ENCODE measurements around the gene BTG2. TPM values are rescaled to one million over a fixed set of nuclear protein-coding genes. Genes with fewer than 3 reads are reported as not detected.
"Not testable (repeated sequence)": the region's sequence is repeated elsewhere in the genome, so short reads cannot be mapped to it uniquely, and the experiment has no call there.

BTG2 gene
- total RNA-seq, 3 donors from 2014 or later, result 82.7 to 271 (median 102) TPM

DNA sequence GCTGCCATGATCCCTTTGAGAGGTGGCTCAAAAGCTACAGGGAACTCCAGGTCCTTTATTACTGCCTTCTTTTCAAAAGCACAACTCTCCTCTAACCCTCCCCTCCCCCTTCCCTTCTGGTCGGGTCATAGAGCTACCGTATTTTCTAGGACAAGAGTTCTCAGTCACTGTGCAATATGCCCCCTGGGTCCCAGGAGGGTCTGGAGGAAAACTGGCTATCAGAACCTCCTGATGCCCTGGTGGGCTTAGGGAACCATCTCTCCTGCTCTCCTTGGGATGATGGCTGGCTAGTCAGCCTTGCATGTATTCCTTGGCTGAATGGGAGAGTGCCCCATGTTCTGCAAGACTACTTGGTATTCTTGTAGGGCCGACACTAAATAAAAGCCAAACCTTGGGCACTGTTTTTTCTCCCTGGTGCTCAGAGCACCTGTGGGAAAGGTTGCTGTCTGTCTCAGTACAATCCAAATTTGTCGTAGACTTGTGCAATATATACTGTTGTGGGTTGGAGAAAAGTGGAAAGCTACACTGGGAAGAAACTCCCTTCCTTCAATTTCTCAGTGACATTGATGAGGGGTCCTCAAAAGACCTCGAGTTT lies 3.1 kb downstream of the BTG2 start:
- Histone ChIP-seq H3K9me3 (no peaks in the 10 kb centered on the region), H3K27ac (peak overlapping the region; percentile 62 to 98), H3K36me3 (no peaks in the 10 kb centered on the region), H3K4me3 (peak overlapping the region; percentile 73 to 100 (median 85)), H3K4me1 (peaks cover 0 to 16% of the 10 kb centered on the region in 2 donors), H3K27me3 (no peaks in the 10 kb centered on the region)
- intact Hi-C loops (cut with DNase I; ENCODE audit: low total_unique reads), result no loop called here
- TF ChIP-seq POLR2AphosphoS5 (IDR thresholded peaks at IDR 0.05) (peak in 2 of 3 donors; percentile 18 to 62), POLR2A (IDR thresholded peaks at IDR 0.05) (no peak)
- TF ChIP-seq, protein P1, sequence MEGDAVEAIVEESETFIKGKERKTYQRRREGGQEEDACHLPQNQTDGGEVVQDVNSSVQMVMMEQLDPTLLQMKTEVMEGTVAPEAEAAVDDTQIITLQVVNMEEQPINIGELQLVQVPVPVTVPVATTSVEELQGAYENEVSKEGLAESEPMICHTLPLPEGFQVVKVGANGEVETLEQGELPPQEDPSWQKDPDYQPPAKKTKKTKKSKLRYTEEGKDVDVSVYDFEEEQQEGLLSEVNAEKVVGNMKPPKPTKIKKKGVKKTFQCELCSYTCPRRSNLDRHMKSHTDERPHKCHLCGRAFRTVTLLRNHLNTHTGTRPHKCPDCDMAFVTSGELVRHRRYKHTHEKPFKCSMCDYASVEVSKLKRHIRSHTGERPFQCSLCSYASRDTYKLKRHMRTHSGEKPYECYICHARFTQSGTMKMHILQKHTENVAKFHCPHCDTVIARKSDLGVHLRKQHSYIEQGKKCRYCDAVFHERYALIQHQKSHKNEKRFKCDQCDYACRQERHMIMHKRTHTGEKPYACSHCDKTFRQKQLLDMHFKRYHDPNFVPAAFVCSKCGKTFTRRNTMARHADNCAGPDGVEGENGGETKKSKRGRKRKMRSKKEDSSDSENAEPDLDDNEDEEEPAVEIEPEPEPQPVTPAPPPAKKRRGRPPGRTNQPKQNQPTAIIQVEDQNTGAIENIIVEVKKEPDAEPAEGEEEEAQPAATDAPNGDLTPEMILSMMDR (IDR thresholded peaks at IDR 0.05), result no peak
- no peak for DNase-seq (ENCODE audit: low spot score in 2 of 2)

DNA sequence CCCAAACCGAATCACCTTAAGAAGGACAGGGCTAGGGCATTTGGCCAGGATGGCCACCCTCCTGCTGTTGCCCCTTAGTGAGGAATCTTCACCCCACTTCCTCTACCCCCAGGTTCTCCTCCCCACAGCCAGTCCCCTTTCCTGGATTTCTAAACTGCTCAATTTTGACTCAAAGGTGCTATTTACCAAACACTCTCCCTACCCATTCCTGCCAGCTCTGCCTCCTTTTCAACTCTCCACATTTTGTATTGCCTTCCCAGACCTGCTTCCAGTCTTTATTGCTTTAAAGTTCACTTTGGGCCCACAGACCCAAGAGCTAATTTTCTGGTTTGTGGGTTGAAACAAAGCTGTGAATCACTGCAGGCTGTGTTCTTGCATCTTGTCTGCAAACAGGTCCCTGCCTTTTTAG lies 3.6 kb downstream of the BTG2 start:
- intact Hi-C loops (cut with DNase I; ENCODE audit: low total_unique reads), result no loop called here
- Histone ChIP-seq H3K4me1 (peaks cover 0 to 16% of the 10 kb centered on the region in 2 donors), H3K9me3 (no peaks in the 10 kb centered on the region), H3K4me3 (peak overlapping the region; percentile 73 to 100 (median 85)), H3K36me3 (no peaks in the 10 kb centered on the region), H3K27me3 (no peaks in the 10 kb centered on the region), H3K27ac (peak overlapping the region; percentile 62 to 98)
- DNase-seq (ENCODE audit: low spot score in 2 of 2), result no peak
- TF ChIP-seq POLR2A (IDR thresholded peaks at IDR 0.05) (no peak), POLR2AphosphoS5 (IDR thresholded peaks at IDR 0.05) (peak in 1 of 3 donors; percentile 4)

DNA sequence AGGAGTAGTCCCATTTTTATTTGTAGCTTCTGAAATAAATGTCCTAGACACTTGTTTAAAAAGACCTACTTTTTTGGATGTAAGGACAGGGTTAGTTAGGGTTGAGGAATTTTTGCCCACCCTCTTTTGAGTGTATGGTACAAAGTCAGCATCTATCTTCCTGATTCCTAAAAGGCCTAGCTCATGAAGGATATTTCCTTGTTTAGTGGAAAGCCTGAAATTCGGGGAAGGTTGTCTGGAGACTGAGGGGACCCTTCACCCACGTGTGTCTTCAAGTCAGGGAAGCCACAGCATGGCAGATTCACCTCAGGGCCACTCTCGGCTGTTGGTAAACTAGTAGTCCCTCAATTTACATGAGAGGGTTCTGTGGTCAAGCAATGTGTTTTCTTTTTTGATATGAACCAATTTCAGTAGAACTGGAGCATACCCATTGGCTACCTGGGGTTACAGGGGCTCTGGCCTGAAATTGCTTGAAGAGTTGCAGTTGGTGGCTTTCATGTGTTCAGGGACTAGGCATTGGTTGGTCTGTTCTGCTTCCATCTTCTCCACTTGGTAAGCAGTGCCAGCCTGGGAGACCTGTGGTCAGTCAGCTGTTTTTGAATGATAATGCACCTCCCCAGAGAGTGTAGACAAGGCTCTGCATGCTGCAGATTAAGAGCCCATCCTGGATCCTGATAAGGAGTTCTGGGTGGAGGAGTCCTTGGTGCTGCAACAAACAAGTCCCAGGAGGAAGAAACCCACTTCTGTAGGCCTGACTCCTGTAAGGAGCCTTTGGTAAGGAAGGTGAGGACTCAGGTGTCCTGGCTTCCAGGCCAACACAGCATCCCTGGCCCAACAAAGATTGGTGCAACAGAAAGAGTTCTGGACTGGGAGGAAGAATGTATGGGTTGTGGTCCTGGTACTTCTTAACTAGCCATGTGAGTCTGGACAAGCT lies 6.3 kb downstream of the BTG2 start:
- no peak overlapping the region for H3K4me3 ChIP-seq

DNA sequence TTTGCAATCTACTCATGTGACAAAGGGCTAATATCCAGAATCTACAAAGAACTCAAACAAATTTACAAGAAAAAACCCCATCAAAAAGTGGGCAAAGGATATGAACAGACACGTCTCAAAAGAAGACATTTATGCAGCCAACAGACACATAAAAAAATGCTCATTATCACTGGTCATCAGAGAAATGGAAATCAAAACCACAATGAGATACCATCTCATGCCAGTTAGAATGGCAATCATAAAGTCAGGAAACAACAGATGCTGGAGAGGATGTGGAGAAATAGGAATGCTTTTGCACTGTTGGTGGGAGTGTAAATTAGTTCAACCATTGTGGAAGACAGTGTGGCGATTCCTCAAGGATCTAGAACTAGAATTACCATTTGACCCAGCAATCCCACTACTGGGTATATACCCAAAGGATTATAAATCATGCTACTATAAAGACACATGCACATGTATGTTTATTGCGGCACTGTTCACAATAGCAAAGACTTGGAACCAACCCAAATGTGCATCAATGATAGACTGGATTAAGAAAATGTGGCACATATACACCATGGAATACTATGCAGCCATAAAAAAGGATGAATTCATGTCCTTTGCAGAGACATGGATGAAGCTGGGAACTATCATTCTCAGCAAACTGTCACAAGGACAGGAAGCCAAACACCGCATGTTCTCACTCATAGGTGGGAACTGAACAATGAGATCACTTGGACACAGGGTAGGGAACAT lies 8.9 kb downstream of the BTG2 start:
- H3K4me3 ChIP-seq; H3K4me1 ChIP-seq; intact Hi-C loops (cut with DNase I; ENCODE audit: low total_unique reads): not testable (repeated sequence)

More for the DNA sequence above, 6.3 kb downstream of the BTG2 start:
- no peak for TF ChIP-seq POLR2AphosphoS5 (IDR thresholded peaks at IDR 0.05)
- TF ChIP-seq POLR2A (IDR thresholded peaks at IDR 0.05), result no peak
- TF ChIP-seq, protein P1 (IDR thresholded peaks at IDR 0.05), result no peak
- Histone ChIP-seq H3K27me3 (no peaks in the 10 kb centered on the region), H3K4me1 (peaks cover 0 to 20% of the 10 kb centered on the region in 2 donors), H3K27ac (peak overlapping the region; percentile 23 to 26), H3K36me3 (no peaks in the 10 kb centered on the region), H3K9me3 (no peaks in the 10 kb centered on the region)
- no peak for DNase-seq (ENCODE audit: low spot score in 2 of 2)
- intact Hi-C loops (cut with DNase I; ENCODE audit: low total_unique reads), result no loop called here

DNA sequence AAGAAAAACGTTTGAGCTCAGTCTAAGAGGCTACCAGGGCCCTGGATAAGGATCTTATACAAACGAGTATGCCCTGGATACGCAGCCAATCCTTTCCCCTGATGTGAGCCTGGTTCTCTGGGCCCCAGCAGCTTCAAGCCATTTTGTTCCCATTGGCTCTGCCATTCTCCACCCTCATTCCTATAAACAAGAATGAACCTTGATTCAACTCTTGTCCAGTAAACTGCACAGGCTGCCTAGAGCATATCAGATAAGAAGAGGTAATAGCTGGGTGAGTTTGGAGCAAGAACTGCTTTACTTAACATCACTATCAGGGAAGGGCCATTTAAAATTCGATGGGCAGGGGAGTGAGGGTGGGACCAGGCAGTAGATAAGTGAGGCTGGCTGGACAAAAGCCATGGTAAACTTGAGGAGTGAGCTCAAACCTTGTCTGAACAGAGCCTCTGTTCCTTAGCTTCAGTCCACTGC lies 11.3 kb downstream of the BTG2 start:
- Histone ChIP-seq H3K27ac (peak overlapping the region; percentile 78), H3K27me3 (no peaks in the 10 kb centered on the region), H3K4me3 (no peak overlapping the region), H3K9me3 (no peaks in the 10 kb centered on the region), H3K4me1 (peaks cover 2 to 8% of the 10 kb centered on the region in 2 donors), H3K36me3 (no peaks in the 10 kb centered on the region)
- peak; percentile 62 to 74 for DNase-seq (ENCODE audit: low spot score in 2 of 2)
- no peak for TF ChIP-seq POLR2AphosphoS5 (IDR thresholded peaks at IDR 0.05)
- TF ChIP-seq, protein P1 (IDR thresholded peaks at IDR 0.05), result no peak
- intact Hi-C loops (cut with DNase I; ENCODE audit: low total_unique reads), result no loop called here

More for the DNA sequence above, 8.9 kb downstream of the BTG2 start:
- not testable (repeated sequence) for H3K36me3 ChIP-seq; H3K27me3 ChIP-seq; DNase-seq (ENCODE audit: low spot score in 2 of 2); H3K27ac ChIP-seq; H3K9me3 ChIP-seq

Measured in breast epithelium (tissue), 4 donors.